Panc1 (cell line): ENCODE data around the gene RHOT2. TPM values are rescaled to one million over a fixed set of nuclear protein-coding genes. Genes with fewer than 3 reads are reported as not detected.

Experiments
- ATAC-seq: fragments of 200-7000 bp; cut with Tn5 transposase; 2 replicates; pipeline ENCODE4 v1.9.1; 2020; ENCODE audit warnings: mild to moderate bottlenecking, moderate library complexity
- BruUV-seq: library from RNA; stranded (reverse); fragments of 400-500 nt; replicated peaks from 2 replicates; lab custom pipeline; 2021; lab: Mats Ljungman, UMichigan
- CTCF ChIA-PET: fragments of 300-600 bp; sonication (Branson Sonifier 250); formaldehyde crosslinking; loops from one replicate; lab custom pipeline; 2022; ENCODE audit warnings: antibody characterized with exemption; lab: Charles Lee
- POLR2A ChIA-PET: fragments of 300-600 bp; sonication (Branson Sonifier 250); formaldehyde crosslinking; loops from one replicate; lab custom pipeline; 2022; ENCODE audit warnings: antibody characterized with exemption; lab: Charles Lee
- DNase-seq: peaks from one replicate; pipeline ENCODE4 v3.0.0-alpha.2; 2010; ENCODE audit warnings: low read depth, low spot score
- H3K27ac ChIP-seq: 2 replicates; pipeline ENCODE4 v1.5.1; 2011; ENCODE audit warnings: mild to moderate bottlenecking, low read length, inconsistent platforms
- H3K27me3 ChIP-seq: fragments of 200-500 bp; sonication (Bioruptor generic); 2 replicates; pipeline ENCODE4 v1.6.0; 2014; ENCODE audit warnings: low read length, inconsistent platforms; ENCODE audit not compliant: control insufficient read depth, insufficient read depth
- H3K36me3 ChIP-seq: fragments of 200-500 bp; sonication (Bioruptor generic); 2 replicates; pipeline ENCODE4 v1.5.1; 2014; ENCODE audit warnings: inconsistent platforms, mild to moderate bottlenecking, low read length, moderate library complexity; ENCODE audit not compliant: control insufficient read depth, insufficient read depth
- H3K4me1 ChIP-seq: 2 replicates; pipeline ENCODE4 v1.5.1; 2011; ENCODE audit warnings: inconsistent platforms, mild to moderate bottlenecking, low read length, moderate library complexity; ENCODE audit not compliant: control insufficient read depth, insufficient read depth
- H3K4me3 ChIP-seq, 2 experiments: 2 replicates each; pipeline ENCODE4 v1.5.1; 2011 to 2012; ENCODE audit warnings: low read depth in 2 of 2, low read length in 2 of 2, mild to moderate bottlenecking in 2 of 2, inconsistent platforms in 1 of 2, moderate library complexity in 1 of 2
- H3K9me3 ChIP-seq: fragments of 200-500 bp; sonication (Bioruptor generic); 2 replicates; pipeline ENCODE4 v1.5.1; 2014; ENCODE audit warnings: low read depth, mild to moderate bottlenecking, inconsistent platforms, low read length, moderate library complexity; ENCODE audit not compliant: control insufficient read depth, insufficient read depth
- POLR2AphosphoS5 ChIP-seq: IDR thresholded peaks from 2 replicates; pipeline ENCODE4 v1.6.1; 2012; ENCODE audit warnings: mild to moderate bottlenecking, low read depth, low read length, moderate library complexity
- REST ChIP-seq, 2 experiments: IDR thresholded peaks; 2 replicates each; pipeline ENCODE4 v1.6.1; 2011 to 2012; ENCODE audit warnings: low read depth in 2 of 2, control low read depth in 1 of 2, low read length in 1 of 2, mild to moderate bottlenecking in 1 of 2, moderate library complexity in 1 of 2; ENCODE audit not compliant: insufficient read depth in 1 of 2
- in situ Hi-C: cut with HindIII; loops from 2 replicates; pipeline ENCODE4 v1.10.0; 2016; ENCODE audit warnings: low sequenced_read_pairs, low pct_unique_long_range_greater_than_20kb
- intact Hi-C: fragments of 100-400 bp; cut with micrococcal nuclease; formaldehyde crosslinking; loops from one replicate; pipeline ENCODE4 v1.10.0; 2022; ENCODE audit not compliant: unreplicated experiment
- total RNA-seq: library from RNA; stranded (reverse); gene quantifications from one replicate; pipeline ENCODE4 v1.2.1, GENCODE V29; 2021; ENCODE audit not compliant: unreplicated experiment
- TF ChIP-seq, protein P1 (sequence below): fragments of 450-650 bp; IDR thresholded peaks from 2 replicates; pipeline ENCODE4 v1.5.1; 2017; ENCODE audit warnings: mild to moderate bottlenecking

The RHOT2 gene
- total RNA-seq, 1 experiment from 2014 or later = 195 TPM

GRCh38 chr16:680967-681745, 13.2 kb downstream of the RHOT2 start:
- H3K27me3 ChIP-seq = no peaks in the 10 kb centered on the region
- no peak; the same call in 1 of the 2 replicates for TF ChIP-seq POLR2AphosphoS5
- TF ChIP-seq, protein P1, sequence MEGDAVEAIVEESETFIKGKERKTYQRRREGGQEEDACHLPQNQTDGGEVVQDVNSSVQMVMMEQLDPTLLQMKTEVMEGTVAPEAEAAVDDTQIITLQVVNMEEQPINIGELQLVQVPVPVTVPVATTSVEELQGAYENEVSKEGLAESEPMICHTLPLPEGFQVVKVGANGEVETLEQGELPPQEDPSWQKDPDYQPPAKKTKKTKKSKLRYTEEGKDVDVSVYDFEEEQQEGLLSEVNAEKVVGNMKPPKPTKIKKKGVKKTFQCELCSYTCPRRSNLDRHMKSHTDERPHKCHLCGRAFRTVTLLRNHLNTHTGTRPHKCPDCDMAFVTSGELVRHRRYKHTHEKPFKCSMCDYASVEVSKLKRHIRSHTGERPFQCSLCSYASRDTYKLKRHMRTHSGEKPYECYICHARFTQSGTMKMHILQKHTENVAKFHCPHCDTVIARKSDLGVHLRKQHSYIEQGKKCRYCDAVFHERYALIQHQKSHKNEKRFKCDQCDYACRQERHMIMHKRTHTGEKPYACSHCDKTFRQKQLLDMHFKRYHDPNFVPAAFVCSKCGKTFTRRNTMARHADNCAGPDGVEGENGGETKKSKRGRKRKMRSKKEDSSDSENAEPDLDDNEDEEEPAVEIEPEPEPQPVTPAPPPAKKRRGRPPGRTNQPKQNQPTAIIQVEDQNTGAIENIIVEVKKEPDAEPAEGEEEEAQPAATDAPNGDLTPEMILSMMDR = peak; percentile 53; the same call in 1 of the 2 replicates
- H3K27ac ChIP-seq = peak overlapping the region; percentile 87
- H3K36me3 ChIP-seq = peaks cover 5% of the 10 kb centered on the region; the same call in 1 of the 2 replicates
- ATAC-seq = no peak
- no peaks in the 10 kb centered on the region for H3K9me3 ChIP-seq
- no peak for DNase-seq
- peak overlapping the region; percentile 66 to 71 for H3K4me3 ChIP-seq
- H3K4me1 ChIP-seq = peaks cover 18% of the 10 kb centered on the region
- in situ Hi-C loops = no loop called here
- BruUV-seq = no TSS peak
- intact Hi-C loops = loop anchor here (10.0 kb wide), 1 partner anchor 1094 kb away; the partner anchor contains the start of genes EME2, MRPS34 and NME3
- POLR2A ChIA-PET = no interaction called here
- CTCF ChIA-PET = interaction anchor here (1.1 kb wide), 1 partner anchor 13 kb away, joined by 3 read pairs; the partner anchor contains the start of gene RHOT2

DNA sequence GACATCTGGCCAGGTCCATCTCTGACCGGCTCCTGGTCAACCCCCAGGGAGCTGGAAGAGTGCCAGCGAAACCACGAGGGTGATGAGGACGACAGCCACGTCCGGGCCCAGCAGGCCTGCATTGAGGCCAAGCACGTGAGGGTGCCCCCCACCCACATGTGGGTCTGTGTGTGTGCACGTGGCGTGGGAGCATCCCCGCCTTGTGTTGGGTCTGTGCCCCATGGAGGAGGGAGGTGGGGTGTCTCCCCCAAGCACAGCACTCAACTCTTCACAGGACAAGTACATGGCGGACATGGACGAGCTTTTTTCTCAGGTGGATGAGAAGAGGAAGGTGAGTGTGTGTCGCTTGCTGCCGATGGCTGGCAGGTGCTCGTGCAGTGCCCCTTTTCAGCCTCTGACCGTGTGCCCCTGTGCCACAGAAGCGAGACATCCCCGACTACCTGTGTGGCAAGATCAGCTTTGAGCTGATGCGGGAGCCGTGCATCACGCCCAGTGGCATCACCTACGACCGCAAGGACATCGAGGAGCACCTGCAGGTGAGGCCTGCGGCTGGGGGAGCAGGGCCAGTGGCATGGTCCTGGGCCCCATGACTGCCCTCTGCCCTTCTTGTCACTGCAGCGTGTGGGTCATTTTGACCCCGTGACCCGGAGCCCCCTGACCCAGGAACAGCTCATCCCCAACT, 14.0 kb downstream of the RHOT2 start:
- BruUV-seq = TSS peak; percentile 97
- ChIA-PET CTCF (interaction anchor here (1.1 kb wide), 1 partner anchor 14 kb away, joined by 3 read pairs; the partner anchor contains the start of gene RHOT2), POLR2A (no interaction called here)
- Histone ChIP-seq H3K27me3 (no peaks in the 10 kb centered on the region), H3K27ac (peak overlapping the region; percentile 87), H3K36me3 (peaks cover 5% of the 10 kb centered on the region; the same call in 1 of the 2 replicates), H3K4me1 (peaks cover 18% of the 10 kb centered on the region), H3K4me3 (peak overlapping the region; percentile 66 to 71), H3K9me3 (no peaks in the 10 kb centered on the region)
- TF ChIP-seq, protein P1 = no peak
- TF ChIP-seq POLR2AphosphoS5 (peak; percentile 68; the same call in 1 of the 2 replicates), REST (IDR thresholded peaks at IDR 0.05; ENCODE audit: insufficient read depth in 1 of 2, low read depth in 2 of 2, low read length in 1 of 2) (peak in 1 of 2 experiments; percentile 14; a peak in 1 of 4 replicates)
- intact Hi-C loops = loop anchor here (10.0 kb wide), 1 partner anchor 1093 kb away; the partner anchor contains the start of genes EME2, MRPS34 and NME3
- ATAC-seq (no peak), DNase-seq (no peak)
- in situ Hi-C loops = no loop called here
